Testis (tissue), 3 donors: Measurements from ENCODE around the gene TCEAL1. TPM values are rescaled to one million over a fixed set of nuclear protein-coding genes. Genes with fewer than 3 reads are reported as not detected.
"Not testable (repeated sequence)": the region's sequence is repeated elsewhere in the genome, so short reads cannot be mapped to it uniquely, and the experiment has no call there.

Experiments used
- DNase-seq: peaks from one replicate; pipeline ENCODE4 v3.0.0-alpha.2; 2019
- H3K27ac ChIP-seq, 2 donors: fragments of 200-600 bp; sonication (generic); one replicate each; pipeline ENCODE4 v1.5.1; 2019
- H3K27me3 ChIP-seq: fragments of 200-600 bp; sonication (generic); one replicate; pipeline ENCODE4 v1.5.1; 2019
- H3K36me3 ChIP-seq: fragments of 200-600 bp; sonication (generic); one replicate; pipeline ENCODE4 v1.5.1; 2017; ENCODE audit warnings: low read depth; ENCODE audit errors: missing control alignments
- H3K4me1 ChIP-seq: fragments of 200-600 bp; sonication (generic); one replicate; pipeline ENCODE4 v1.5.1; 2019
- H3K4me3 ChIP-seq, 2 donors: fragments of 200-600 bp; sonication (generic); one replicate each; pipeline ENCODE4 v1.5.1; 2017 to 2019
- H3K9me3 ChIP-seq: fragments of 200-600 bp; sonication (generic); one replicate; pipeline ENCODE4 v1.5.1; 2017
- CTCF ChIP-seq, 3 experiments: fragments of 450-650 bp in 2 of 3; fragments of 200-600 bp in 1 of 3; sonication (generic) in 1 of 3; IDR thresholded peaks; one replicate each; pipeline ENCODE4 v1.5.1; 2016 to 2019; ENCODE audit warnings: antibody characterized with exemption in 3 of 3, mild to moderate bottlenecking in 2 of 3, moderate library complexity in 1 of 3
- POLR2A ChIP-seq: fragments of 450-650 bp; IDR thresholded peaks from one replicate; pipeline ENCODE4 v1.6.1; 2017; ENCODE audit warnings: antibody characterized with exemption, mild to moderate bottlenecking, moderate library complexity
- WGBS, 2 donors: methylation state at CpG; one replicate each; pipeline ENCODE4 v1.1.5; 2018; 5-methylcytosine and 5-hydroxymethylcytosine counted together
- intact Hi-C: fragments of 100-400 bp; cut with DNase I; formaldehyde crosslinking; loops from one replicate; pipeline ENCODE4 v1.15.1; 2023; ENCODE audit warnings: low total_unique reads
- polyA plus RNA-seq: library from polyadenylated mRNA; stranded (reverse); fragments of 350-450 nt; fragmentation: Illumina TruSeq; extraction: RNeasy Lipid Tissue Mini Kit (QIAGEN cat#74804); gene quantifications from one replicate; pipeline ENCODE4 v1.2.3, GENCODE V29; 2014; ENCODE audit warnings: low read depth, low replicate concordance; ENCODE audit not compliant: insufficient read depth
- total RNA-seq, 2 donors: library from RNA; depleted of rRNA; stranded (reverse); fragments of >200 nt; gene quantifications; one replicate each; pipeline ENCODE4 v1.2.3, GENCODE V29; 2016

The TCEAL1 gene
- total and polyA plus RNA-seq, 3 donors from 2014 or later = 30.9 to 83.9 (median 63.6) TPM

- no peaks in the 10 kb centered on the region for H3K36me3 ChIP-seq
- intact Hi-C loops = no loop called here
- DNase-seq = no peak
- H3K4me3 ChIP-seq = no peak overlapping the region
- no peaks in the 10 kb centered on the region for H3K27me3 ChIP-seq
- no peaks in the 10 kb centered on the region for H3K9me3 ChIP-seq
- TF ChIP-seq POLR2A = no peak
- no peak for TF ChIP-seq CTCF (IDR thresholded peaks at IDR 0.05)
- no peak overlapping the region for H3K27ac ChIP-seq
- 94 to 96% methylated on average over 2 of the region's 2 CpGs for WGBS, 2 donors
- H3K4me1 ChIP-seq = no peaks in the 10 kb centered on the region
Observed at GRCh38 chrX:103637604-103638338, 9.0 kb downstream of the TCEAL1 start.

- H3K27ac ChIP-seq, intact Hi-C loops, H3K4me1 ChIP-seq, H3K27me3 ChIP-seq, H3K4me3 ChIP-seq, H3K9me3 ChIP-seq, H3K36me3 ChIP-seq: not testable (repeated sequence)
- 30 to 39% methylated on average over 2 to 4 of the region's 6 CpGs for WGBS, 2 donors
- DNase-seq = peak; percentile 32
Observed at GRCh38 chrX:103638479-103639346, 9.9 kb downstream of the TCEAL1 start.

GRCh38 chrX:103640401-103641155 lies 11.8 kb downstream of the TCEAL1 start:
- Histone ChIP-seq H3K27me3 (no peaks in the 10 kb centered on the region), H3K27ac (no peak overlapping the region)
- intact Hi-C loops = no loop called here

GRCh38 chrX:103644125-103644524 lies 15.3 kb downstream of the TCEAL1 start:
- H3K36me3 ChIP-seq = no peaks in the 10 kb centered on the region
- TF ChIP-seq POLR2A = no peak
- H3K9me3 ChIP-seq = no peaks in the 10 kb centered on the region
- intact Hi-C loops = no loop called here
- no peak for DNase-seq
- 100% methylated on average over 1 of the region's 1 CpG for WGBS, 2 donors
- no peaks in the 10 kb centered on the region for H3K27me3 ChIP-seq
- H3K27ac ChIP-seq = no peak overlapping the region
- H3K4me3 ChIP-seq = no peak overlapping the region
- H3K4me1 ChIP-seq = no peaks in the 10 kb centered on the region

More at GRCh38 chrX:103640401-103641155, 11.8 kb downstream of the TCEAL1 start:
- TF ChIP-seq CTCF (IDR thresholded peaks at IDR 0.05) = no peak
- no peak for TF ChIP-seq POLR2A
- Histone ChIP-seq H3K4me3 (no peak overlapping the region), H3K4me1 (no peaks in the 10 kb centered on the region), H3K9me3 (no peaks in the 10 kb centered on the region), H3K36me3 (no peaks in the 10 kb centered on the region)
- no peak for DNase-seq
- 87 to 93% methylated on average over 4 of the region's 4 CpGs for whole genome bisulfite sequencing, 2 donors

- intact Hi-C loops = no loop called here
- Histone ChIP-seq H3K9me3 (no peaks in the 10 kb centered on the region), H3K36me3 (no peaks in the 10 kb centered on the region), H3K27me3 (no peaks in the 10 kb centered on the region), H3K4me3 (no peak overlapping the region), H3K27ac (no peak overlapping the region), H3K4me1 (no peaks in the 10 kb centered on the region)
- 90 to 100% methylated on average over 1 of the region's 1 CpG for WGBS, 2 donors
- DNase-seq = no peak
- TF ChIP-seq POLR2A = no peak
- TF ChIP-seq CTCF (IDR thresholded peaks at IDR 0.05) = no peak
Observed at GRCh38 chrX:103647630-103648029, 18.9 kb downstream of the TCEAL1 start.
